Smooth muscle cell (in vitro differentiated cells): ENCODE results near the gene BMS1. TPM values are rescaled to one million over a fixed set of nuclear protein-coding genes. Genes with fewer than 3 reads are reported as not detected.

Source experiments
- DNase-seq: peaks from one replicate; lab custom pipeline; 2025; ENCODE audit not compliant: unreplicated experiment; lab: John Stamatoyannopoulos, UW
- H2AFZ ChIP-seq: fragments of 200-600 bp; sonication (generic); 2 replicates; pipeline ENCODE4 v1.6.0; 2016; ENCODE audit warnings: antibody characterized with exemption, low read depth, mild to moderate bottlenecking
- H3F3A ChIP-seq: fragments of 200-600 bp; sonication (generic); 2 replicates; pipeline ENCODE4 v1.6.0; 2017; ENCODE audit warnings: antibody characterized with exemption, low read depth
- H3K27ac ChIP-seq: fragments of 200-600 bp; sonication (generic); 2 replicates; pipeline ENCODE4 v1.5.1; 2016; ENCODE audit warnings: low read depth, mild to moderate bottlenecking
- H3K27me3 ChIP-seq: fragments of 200-600 bp; sonication (generic); 2 replicates; pipeline ENCODE4 v1.6.1; 2016; ENCODE audit warnings: low read depth, mild to moderate bottlenecking
- H3K36me3 ChIP-seq: fragments of 200-600 bp; sonication (generic); 2 replicates; pipeline ENCODE4 v1.5.1; 2016; ENCODE audit warnings: low read depth
- H3K4me1 ChIP-seq: fragments of 200-600 bp; sonication (generic); 2 replicates; pipeline ENCODE4 v1.5.1; 2016; ENCODE audit warnings: low read depth
- H3K4me2 ChIP-seq: fragments of 200-600 bp; sonication (generic); 2 replicates; pipeline ENCODE4 v1.6.0; 2016; ENCODE audit warnings: mild to moderate bottlenecking
- H3K4me3 ChIP-seq: fragments of 200-600 bp; sonication (generic); 2 replicates; pipeline ENCODE4 v1.5.1; 2016; ENCODE audit warnings: mild to moderate bottlenecking
- H3K79me2 ChIP-seq: fragments of 200-600 bp; sonication (generic); 2 replicates; pipeline ENCODE4 v1.6.0; 2016; ENCODE audit warnings: low read depth, mild to moderate bottlenecking
- H3K9ac ChIP-seq: fragments of 200-600 bp; sonication (generic); 2 replicates; pipeline ENCODE4 v1.6.0; 2016; ENCODE audit warnings: low read depth
- H3K9me3 ChIP-seq: fragments of 200-600 bp; sonication (generic); replicated peaks from 2 replicates; pipeline ENCODE4 v1.5.1; 2016; ENCODE audit warnings: low read depth
- H4K20me1 ChIP-seq: fragments of 200-600 bp; sonication (generic); 2 replicates; pipeline ENCODE4 v1.6.0; 2016; ENCODE audit warnings: low read depth
- CTCF ChIP-seq: fragments of 200-600 bp; sonication (generic); IDR thresholded peaks from 2 replicates; pipeline ENCODE4 v1.5.1; 2017; ENCODE audit warnings: borderline replicate concordance, mild to moderate bottlenecking, antibody characterized with exemption; ENCODE audit not compliant: insufficient read depth, poor library complexity, severe bottlenecking
- WGBS: methylation state at CpG from one replicate; pipeline ENCODE4 v1.1.7; 2016; ENCODE audit warnings: low lambda C conversion rate; 5-methylcytosine and 5-hydroxymethylcytosine counted together
- polyA plus RNA-seq: library from polyadenylated mRNA; unstranded; fragments of >200 nt; fragmentation: Nextera tagmentation; extraction: Ambion mirVana; gene quantifications from 2 replicates; pipeline ENCODE4 v1.2.1, GENCODE V29; 2016
- total RNA-seq: library from RNA; depleted of rRNA; stranded (reverse); fragments of >200 nt; gene quantifications from 2 replicates; pipeline ENCODE4 v1.2.3, GENCODE V29; 2014

BMS1 gene
- total and polyA plus RNA-seq, 2 experiments from 2014 or later = 14.9 to 17.5 TPM

- WGBS = 64% methylated on average over 1 of the region's 1 CpG
- Histone ChIP-seq H3K9ac (no peak overlapping the region), H2AFZ (no peak overlapping the region)
Measured at GRCh38 chr10:42776681-42777080, 5.9 kb upstream of the BMS1 start.

GRCh38 chr10:42780456-42780855 is 2.1 kb upstream of the BMS1 start:
- Histone ChIP-seq H3F3A (no peaks in the 10 kb centered on the region), H3K9ac (no peak overlapping the region), H3K27ac (no peak overlapping the region), H3K4me3 (no peak overlapping the region), H3K4me2 (no peak overlapping the region), H4K20me1 (no peaks in the 10 kb centered on the region), H3K27me3 (peaks cover 16% of the 10 kb centered on the region), H2AFZ (no peak overlapping the region), H3K79me2 (peaks cover 17% of the 10 kb centered on the region), H3K4me1 (peaks cover 7% of the 10 kb centered on the region), H3K36me3 (peaks cover 4% of the 10 kb centered on the region), H3K9me3 (no peaks in the 10 kb centered on the region)
- no peak for DNase-seq
- TF ChIP-seq CTCF = no peak
- 93% methylated on average over 4 of the region's 4 CpGs for WGBS

More at GRCh38 chr10:42776681-42777080, 5.9 kb upstream of the BMS1 start:
- no peak for DNase-seq
- no peaks in the 10 kb centered on the region for H3K4me1 ChIP-seq
- H3K27ac ChIP-seq = no peak overlapping the region
- no peaks in the 10 kb centered on the region for H3K79me2 ChIP-seq
- H3K4me2 ChIP-seq = no peak overlapping the region
- TF ChIP-seq CTCF = no peak
- no peaks in the 10 kb centered on the region for H3K9me3 ChIP-seq
- no peak overlapping the region for H3K4me3 ChIP-seq
- H4K20me1 ChIP-seq = no peaks in the 10 kb centered on the region
- H3K27me3 ChIP-seq = peaks cover 23% of the 10 kb centered on the region
- H3K36me3 ChIP-seq = no peaks in the 10 kb centered on the region
- H3F3A ChIP-seq = no peaks in the 10 kb centered on the region

GRCh38 chr10:42781893-42782445 is 626 bp upstream of the BMS1 start:
- Histone ChIP-seq H3K4me1 (peaks cover 7% of the 10 kb centered on the region), H3K4me2 (peak overlapping the region; percentile 90), H3K9me3 (no peaks in the 10 kb centered on the region), H3K9ac (peak overlapping the region; percentile 85), H3K4me3 (peak overlapping the region; percentile 80), H3K36me3 (peaks cover 8% of the 10 kb centered on the region), H3F3A (no peaks in the 10 kb centered on the region), H3K79me2 (peaks cover 28% of the 10 kb centered on the region), H2AFZ (peak overlapping the region; percentile 98), H3K27ac (peak overlapping the region; percentile 89), H4K20me1 (no peaks in the 10 kb centered on the region), H3K27me3 (peaks cover 8% of the 10 kb centered on the region)
- no peak for TF ChIP-seq CTCF
- 39% methylated on average over 18 of the region's 18 CpGs for WGBS
- DNase-seq = no peak

- peak overlapping the region; percentile 90 for H3K4me2 ChIP-seq
- H3K27me3 ChIP-seq = peaks cover 3% of the 10 kb centered on the region
- TF ChIP-seq CTCF = no peak
- no peak for DNase-seq
- WGBS = 3% methylated on average over 11 of the region's 11 CpGs
- H3K27ac ChIP-seq = peak overlapping the region; percentile 89
- H3K36me3 ChIP-seq = peaks cover 17% of the 10 kb centered on the region
- H3F3A ChIP-seq = no peaks in the 10 kb centered on the region
- peaks cover 7% of the 10 kb centered on the region for H3K4me1 ChIP-seq
- H3K4me3 ChIP-seq = peak overlapping the region; percentile 80
- peaks cover 32% of the 10 kb centered on the region for H3K79me2 ChIP-seq
- H3K9ac ChIP-seq = peak overlapping the region; percentile 85
- H4K20me1 ChIP-seq = no peaks in the 10 kb centered on the region
- H2AFZ ChIP-seq = peak overlapping the region; percentile 98
- no peaks in the 10 kb centered on the region for H3K9me3 ChIP-seq
Measured at GRCh38 chr10:42783181-42783549, 570 bp downstream of the BMS1 start.
